Fibroblast of skin of back (primary cell): Measurements from ENCODE around the gene TM7SF2.
A peak's percentile ranks its signal among the peaks of the same experiment; 100 is the strongest.

Experiments used
- DNase-seq: peaks from one replicate; pipeline ENCODE4 v3.0.0-alpha.2; 2013

The TM7SF2 gene

DNA sequence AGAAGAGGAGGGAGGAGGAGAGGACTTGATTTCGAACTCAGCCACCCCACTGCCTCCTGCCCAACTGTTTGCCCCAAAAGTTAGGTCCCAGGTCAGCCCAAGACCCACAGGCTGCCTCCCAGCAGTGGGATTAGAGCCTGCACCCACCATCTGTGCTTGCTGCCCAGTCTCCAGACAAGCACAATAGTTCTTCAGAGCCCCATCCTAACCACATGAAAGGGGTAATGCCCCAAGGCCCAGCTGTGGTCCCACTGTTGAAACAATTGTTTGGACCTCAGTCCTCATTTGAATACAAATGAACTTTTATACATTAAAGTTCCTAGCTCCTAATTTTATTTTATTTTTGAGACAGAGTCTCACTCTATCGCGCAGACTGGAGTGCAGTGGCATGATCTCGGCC, 21.0 kb upstream of the TM7SF2 start:
- no peak for DNase-seq

DNA sequence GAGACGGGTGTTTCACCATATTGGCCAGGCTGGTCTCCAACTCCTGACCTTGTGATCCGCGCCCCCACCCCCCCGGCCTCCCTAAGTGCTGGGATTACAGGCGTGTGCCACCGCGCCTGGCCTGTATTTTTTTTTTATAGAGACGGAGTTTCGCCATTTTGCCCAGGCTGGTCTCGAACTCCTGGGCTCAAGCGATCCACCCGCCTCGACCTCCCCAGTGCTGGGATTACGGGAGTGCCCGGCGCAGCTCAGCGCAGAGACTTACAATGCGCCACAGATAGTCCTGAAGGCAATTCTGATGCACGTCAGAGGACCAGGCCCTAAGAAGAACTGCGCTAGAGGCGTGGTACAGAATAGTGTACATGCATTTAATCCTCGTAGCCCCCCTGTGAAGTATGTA, 16.2 kb upstream of the TM7SF2 start:
- no peak for DNase-seq

DNA sequence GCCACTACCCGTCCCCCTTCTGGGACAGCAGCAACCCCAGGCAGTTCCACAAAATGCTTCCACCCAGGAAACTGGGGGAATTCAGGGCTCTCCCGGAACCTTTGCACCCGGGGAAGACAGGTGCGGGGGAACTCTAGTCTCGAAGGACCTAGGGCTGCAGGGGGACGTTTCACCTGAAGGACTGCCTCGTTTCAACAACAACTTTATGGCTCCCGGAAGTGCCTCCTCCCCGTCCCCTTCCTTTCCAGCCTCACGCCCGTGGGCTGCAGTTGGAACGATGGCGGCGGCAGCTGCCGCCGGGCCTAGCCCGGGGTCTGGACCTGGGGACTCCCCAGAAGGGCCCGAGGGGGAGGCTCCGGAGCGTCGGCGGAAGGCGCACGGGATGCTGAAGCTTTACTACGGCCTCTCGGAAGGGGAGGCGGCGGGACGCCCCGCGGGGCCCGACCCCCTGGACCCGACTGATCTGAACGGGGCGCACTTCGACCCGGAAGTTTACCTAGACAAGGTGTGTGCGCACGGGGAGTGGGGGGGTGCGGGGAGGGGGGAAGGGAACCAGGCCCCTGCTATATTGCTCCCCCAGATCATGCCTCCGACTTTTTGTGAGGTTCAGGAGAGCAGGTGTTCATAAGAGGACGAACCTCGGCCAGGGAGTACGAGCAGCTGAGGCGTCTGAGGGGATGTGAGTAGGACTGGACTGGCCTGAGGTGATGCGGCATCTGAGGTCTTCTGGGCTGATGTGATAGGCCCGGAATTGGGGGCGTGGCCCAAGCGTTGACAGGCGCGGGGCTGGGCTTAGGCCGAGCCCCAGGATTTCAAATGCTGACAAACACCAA, 15.5 kb upstream of the TM7SF2 start, which contains the start of gene VPS51:
VPS51 (plus strand) TSS at position 241 of the 833 bp plus-strand sequence; CDS start at position 278, 37 bp downstream.
- peak; percentile 88 for DNase-seq

GRCh38 chr11:65096926-65097325, 14.7 kb upstream of the TM7SF2 start:
- DNase-seq, result no peak

DNA sequence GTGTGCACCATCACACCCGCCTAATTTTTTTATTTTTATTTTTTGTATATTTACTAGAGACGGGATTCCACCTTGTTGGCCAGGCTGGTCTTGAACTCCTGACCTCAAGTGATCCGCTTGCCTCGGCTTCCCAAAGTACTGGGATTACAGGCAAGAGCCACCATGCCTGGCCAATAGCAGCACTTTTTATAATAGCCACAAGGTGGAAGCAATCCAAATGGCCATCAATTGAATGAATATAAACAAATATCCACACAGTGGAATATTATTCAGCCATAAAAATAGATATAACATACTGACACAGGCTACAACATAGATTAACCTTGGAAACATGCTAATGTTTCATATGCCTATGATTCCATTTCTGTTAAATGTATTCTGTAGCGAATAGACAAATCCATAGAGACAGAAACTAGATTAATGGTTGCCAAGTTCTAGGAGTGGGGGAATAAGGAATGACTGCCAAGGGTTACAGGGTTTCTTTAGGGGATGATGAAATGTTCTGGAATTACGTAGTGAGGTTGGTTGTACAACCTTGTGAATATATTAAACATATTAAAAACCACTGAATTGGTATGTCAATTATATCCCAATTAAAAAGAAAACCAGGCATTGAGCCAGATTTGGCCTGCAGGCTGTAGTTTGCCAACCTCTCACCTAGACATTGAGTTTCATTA, 10.9 kb upstream of the TM7SF2 start:
- DNase-seq, result no peak

- DNase-seq, result peak; percentile 64
These were observed 9.3 kb upstream of the TM7SF2 start for GRCh38 chr11:65102142-65103095.

GRCh38 chr11:65103476-65103875, 8.2 kb upstream of the TM7SF2 start:
- DNase-seq, result no peak

- DNase-seq, result no peak
These were observed 7.0 kb upstream of the TM7SF2 start for GRCh38 chr11:65104628-65105027.

DNA sequence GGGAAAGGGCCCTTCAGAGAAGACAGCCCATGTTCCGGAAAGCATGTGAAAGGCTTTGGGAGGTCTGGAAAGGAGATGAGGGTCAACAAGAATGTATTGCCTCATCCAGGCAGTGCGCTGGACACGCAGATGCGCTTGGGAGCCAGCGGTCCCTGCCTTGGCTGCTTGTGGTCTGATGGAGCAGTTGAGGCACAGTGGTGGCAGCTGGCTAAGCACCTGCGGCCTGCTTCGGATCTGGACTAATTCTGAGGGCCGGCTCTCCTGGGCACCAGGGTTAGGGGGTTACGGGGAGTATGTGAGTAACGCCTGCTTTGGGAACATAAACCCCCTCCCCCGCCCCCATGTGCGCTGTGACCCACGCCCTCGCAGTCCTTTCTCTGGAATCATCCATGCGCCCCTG, 4.6 kb upstream of the TM7SF2 start:
- DNase-seq, result no peak

GRCh38 chr11:65107751-65108468, 3.8 kb upstream of the TM7SF2 start:
- DNase-seq, result no peak

DNA sequence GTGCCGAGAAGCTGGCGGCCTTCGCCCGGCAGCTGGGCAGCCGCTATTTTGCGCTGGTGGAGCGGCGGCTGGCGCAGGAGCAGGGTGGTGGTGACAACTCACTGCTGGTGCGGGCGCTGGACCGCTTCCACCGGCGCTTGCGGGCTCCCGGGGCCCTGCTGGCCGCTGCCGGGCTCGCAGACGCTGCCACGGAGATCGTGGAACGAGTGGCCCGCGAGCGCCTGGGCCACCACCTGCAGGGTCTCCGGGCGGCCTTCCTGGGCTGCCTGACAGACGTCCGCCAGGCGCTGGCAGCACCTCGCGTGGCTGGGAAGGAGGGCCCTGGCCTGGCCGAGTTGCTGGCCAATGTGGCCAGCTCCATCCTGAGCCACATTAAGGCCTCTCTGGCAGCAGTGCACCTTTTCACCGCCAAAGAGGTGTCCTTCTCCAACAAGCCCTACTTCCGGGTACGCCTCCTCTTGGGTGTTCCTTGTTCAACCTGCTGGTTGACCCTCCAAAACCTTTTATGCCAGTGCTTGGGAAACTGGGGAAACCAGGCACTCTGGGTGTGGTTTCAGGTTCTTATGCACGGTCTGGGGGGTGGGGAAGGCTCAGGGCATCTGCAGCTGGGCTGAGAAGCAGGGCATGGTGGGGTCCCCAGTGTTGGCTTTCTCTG, 3.1 kb upstream of the TM7SF2 start:
- DNase-seq, result no peak

DNA sequence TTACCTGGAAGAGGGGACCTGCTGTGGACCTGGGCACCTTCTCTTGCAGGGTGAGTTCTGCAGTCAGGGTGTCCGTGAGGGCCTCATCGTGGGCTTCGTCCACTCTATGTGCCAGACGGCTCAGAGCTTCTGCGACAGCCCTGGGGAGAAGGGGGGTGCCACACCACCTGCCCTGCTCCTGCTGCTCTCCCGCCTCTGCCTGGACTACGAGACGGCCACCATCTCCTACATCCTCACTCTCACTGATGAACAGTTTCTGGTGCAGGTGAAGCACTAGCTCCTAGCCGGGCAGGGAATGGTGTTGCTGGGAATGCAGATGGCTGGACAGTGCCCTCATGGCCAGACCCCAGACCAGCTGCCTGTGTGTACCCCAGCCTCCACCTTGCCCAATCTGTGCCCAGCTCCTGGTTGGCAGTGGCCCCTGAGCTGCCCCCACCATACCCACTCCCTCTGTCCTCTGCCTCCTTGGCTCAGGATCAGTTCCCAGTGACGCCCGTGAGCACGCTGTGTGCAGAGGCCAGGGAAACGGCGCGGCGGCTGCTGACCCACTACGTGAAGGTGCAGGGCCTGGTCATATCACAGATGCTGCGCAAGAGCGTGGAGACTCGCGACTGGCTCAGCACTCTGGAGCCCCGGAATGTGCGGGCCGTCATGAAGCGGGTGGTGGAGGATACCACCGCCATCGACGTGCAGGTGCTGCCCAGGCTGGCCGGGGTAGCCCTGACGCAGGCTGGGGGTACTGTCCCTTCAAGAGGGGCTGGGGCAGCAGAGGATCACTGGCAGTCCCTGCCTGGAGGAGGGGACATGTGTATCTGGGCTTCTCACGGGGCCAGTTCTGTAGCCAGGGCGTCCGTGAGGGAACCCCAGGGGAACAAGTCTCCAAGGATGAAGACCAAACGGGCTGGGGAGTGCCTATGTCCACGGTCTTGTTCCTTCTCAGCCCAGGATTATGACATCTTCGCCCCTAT, 2.2 kb upstream of the TM7SF2 start:
- DNase-seq, result no peak

GRCh38 chr11:65110354-65110861, 1.3 kb upstream of the TM7SF2 start:
- DNase-seq, result peak; percentile 73

GRCh38 chr11:65111159-65111743, 421 bp upstream of the TM7SF2 start:
- DNase-seq, result no peak

- DNase-seq, result no peak
These were observed 1.1 kb downstream of the TM7SF2 start for GRCh38 chr11:65112546-65113360.

GRCh38 chr11:65113361-65113756, 1.7 kb downstream of the TM7SF2 start:
- no peak for DNase-seq

DNA sequence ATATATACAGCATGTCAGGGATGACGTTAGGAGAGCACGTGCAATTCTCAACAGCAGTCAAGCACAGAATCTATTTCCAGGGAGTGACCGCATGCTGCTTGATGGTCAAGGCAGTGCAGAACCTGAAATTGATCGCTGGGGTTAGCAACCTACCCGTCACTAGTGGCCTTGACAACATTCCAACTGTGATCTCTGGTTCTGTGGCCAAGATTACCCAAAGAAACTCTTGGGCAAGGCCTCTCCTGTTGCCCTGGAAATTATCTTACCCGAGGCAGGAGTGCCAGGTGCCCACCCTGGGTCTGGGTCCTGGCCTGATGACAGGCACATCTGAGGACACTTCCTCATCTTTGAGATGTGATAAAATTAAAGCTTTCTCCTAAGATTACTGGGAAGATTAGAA, 2.2 kb downstream of the TM7SF2 start:
- no peak for DNase-seq

DNA sequence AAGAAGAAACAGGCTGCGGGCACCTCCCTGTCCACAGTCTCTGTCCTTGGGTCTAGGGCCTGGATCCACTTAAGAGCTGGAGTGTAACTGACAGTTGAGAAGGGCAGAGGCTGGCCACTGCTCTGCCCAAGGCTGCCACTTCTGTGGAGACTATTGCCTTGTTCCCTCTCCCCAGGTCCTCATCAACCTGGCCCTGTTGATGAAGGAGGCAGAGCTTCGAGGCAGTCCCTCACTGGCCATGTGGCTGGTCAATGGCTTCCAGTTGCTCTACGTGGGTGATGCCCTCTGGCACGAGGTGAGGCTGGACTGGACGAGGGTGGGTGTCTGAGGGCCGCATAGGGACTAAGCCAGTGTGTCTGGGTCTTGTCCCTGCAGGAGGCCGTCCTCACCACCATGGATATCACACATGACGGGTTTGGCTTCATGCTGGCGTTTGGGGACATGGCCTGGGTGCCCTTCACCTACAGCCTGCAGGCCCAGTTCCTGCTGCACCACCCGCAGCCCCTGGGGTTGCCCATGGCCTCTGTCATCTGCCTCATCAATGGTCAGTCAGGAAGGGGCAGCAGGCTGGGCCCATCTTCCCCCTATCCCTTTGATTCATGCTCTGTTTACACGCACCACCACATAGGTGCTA, 3.0 kb downstream of the TM7SF2 start:
- DNase-seq, result no peak
